ENCODE data around the gene PLEKHG4.

The PLEKHG4 gene

DNA sequence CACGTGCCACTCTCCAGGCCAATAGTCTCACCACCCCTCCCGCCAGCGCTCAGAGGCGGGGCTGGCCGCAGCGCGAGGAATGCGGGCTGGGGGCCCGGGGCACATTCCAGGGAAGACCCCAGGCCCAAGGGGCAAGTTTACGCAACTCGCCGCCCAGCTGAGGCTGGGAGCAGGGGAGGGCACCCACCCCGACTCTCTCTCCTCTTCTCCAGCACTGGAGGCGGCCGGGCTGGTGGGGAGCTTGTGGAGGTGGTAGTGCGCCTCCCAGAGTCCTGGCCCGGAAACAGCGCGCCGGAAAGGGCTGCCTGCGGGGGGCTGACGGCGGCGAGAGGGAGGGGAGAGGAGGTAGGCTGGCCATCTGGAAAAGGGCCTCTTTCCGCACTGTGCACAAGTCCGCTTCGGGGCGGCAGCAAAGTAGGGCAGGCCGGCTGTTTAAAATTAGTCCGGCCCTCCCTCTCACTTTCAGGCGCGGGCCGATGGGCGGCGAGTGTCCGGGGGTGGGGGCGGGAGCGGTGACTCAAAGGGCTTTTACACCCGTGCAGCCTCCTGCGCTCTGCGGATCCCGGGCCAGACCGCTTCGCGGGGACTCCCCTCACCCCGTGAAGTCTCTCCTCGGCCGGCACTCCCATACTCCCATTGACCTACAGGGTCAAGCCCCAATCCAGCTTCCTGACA lies 33.1 kb upstream of the PLEKHG4 start:
- DNase-seq (ENCODE audit: low spot score), result peak; percentile 72

GRCh38 chr16:67246756-67247191 lies 32.6 kb upstream of the PLEKHG4 start:
- no peak for DNase-seq (ENCODE audit: low spot score)

GRCh38 chr16:67247192-67248072 lies 31.9 kb upstream of the PLEKHG4 start, which contains the start of gene FHOD1:
TSS of gene FHOD1 (minus strand) at chr16:67247481. CDS start at chr16:67247410, 71 bp downstream.
- peak; percentile 96 for DNase-seq (ENCODE audit: low spot score)

- no peak for DNase-seq (ENCODE audit: low spot score)
Measured at GRCh38 chr16:67248073-67248400, 31.3 kb upstream of the PLEKHG4 start.

DNA sequence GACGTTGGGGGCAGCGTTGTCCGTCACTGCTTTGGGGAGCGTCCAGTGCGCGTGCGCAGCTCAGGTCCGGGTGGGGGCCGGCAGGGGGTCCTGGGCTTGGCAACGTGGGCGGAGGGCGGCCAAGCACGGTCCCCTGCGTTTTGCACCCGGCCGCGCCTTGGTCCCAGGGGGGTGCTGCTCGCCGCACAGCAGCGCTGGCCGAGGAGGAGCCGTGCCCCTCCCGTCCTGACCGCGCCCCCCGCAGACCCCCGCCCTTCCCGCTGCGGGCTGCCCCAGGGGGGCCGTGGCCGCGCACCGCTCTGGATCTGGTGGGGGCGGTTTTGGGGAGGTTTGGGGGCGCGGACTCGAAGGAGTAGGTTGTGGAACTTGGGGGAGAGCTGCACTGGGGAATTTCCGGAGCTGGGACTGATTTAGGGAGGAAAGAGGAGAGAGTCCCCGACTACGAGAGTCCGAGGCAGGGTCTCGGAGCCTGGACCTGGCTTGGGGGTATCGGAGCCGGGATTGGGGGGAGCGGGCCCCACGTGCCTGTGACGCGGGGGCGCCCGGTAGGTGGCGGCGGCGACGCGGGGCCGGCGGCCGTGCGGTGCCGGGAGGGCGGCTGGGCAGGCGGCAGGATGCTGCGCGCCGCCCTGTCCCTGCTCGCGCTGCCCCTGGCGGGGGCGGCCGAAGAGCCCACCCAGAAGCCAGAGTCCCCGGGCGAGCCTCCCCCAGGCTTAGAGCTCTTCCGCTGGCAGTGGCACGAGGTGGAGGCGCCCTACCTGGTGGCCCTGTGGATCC lies 30.7 kb upstream of the PLEKHG4 start, which contains the start of gene SLC9A5:
SLC9A5 (plus strand) TSS at position 579 of the 777 bp plus-strand sequence; CDS start at position 615, 36 bp downstream.
- peak; percentile 62 for DNase-seq (ENCODE audit: low spot score)

DNA sequence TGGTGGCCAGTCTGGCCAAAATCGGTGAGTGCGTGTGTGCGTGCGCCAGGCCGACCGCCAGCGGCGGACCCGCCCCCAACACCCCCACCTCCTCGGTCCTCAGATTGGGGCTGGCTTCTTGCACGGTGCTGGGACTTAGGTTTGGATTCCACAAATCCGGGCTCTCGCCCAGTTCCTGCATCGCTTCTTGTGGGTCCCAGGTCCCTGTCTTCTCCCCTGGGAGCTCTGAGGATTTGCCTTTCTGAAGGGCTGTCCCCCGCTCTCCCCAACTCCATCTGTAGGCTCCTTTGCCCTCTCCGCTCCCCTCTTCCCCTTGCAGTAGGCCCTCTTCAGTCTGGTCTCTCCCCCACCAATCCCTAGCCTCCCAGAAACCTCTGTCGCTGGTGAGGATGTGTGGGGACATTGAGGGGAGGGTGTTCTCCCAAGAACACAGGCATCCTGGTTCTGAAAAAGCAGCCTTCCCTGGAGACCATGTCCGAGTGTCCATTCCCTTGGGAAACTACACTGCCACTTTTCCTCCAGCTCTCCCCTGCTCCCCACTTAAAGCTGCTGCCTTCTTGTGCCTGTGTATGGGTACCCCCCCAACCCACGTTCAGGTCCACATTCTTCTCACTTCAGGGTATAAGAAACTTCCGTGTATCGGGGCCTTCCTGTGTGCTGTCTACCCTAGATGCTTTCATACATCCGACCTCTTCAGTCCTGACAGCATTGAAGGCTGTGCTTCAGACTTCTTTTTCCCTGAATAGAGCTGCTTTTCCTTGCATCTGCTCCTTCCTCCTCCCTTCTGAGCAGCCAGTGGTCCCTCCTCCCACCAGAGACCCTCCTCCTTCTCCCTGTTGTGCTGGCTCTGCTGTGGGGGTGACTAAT lies 29.9 kb upstream of the PLEKHG4 start:
- DNase-seq (ENCODE audit: low spot score), result peak; percentile 27

GRCh38 chr16:67250045-67250327 lies 29.3 kb upstream of the PLEKHG4 start:
- DNase-seq (ENCODE audit: low spot score), result no peak

GRCh38 chr16:67252609-67253497 lies 26.5 kb upstream of the PLEKHG4 start:
- no peak for DNase-seq (ENCODE audit: low spot score)

DNA sequence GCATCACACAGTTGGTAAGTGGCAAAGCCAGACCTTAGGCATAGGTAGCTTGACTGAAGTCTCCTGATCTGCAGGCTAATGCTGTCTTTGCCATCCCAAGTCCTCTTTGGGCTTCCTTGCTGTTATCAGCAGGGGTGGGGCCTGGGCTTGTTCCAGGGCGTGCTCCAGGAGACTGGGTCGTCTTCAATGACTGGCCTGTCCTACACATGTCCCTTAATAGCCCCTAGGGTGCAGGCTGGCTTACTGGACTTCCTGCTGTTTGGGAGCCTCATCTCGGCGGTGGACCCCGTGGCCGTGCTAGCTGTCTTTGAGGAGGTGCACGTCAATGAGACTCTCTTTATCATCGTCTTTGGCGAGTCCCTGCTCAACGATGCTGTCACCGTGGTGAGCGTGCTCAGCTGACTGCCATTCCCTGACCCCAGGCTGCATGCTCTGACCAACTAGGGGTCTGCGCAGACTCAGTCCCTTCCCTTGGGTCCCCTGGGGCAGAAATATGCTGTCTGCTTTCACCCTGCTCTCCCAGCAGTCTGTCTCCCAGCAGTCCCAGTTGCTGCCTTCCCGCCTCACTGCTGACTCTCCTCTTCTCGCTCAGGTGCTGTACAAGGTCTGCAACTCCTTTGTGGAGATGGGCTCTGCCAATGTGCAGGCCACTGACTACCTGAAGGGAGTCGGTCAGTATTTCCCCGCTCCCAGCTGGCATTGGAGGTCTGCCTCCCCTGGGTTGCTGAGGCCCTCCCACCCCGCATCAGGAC lies 24.4 kb upstream of the PLEKHG4 start:
- no peak for DNase-seq (ENCODE audit: low spot score)

- no peak for DNase-seq (ENCODE audit: low spot score)
Measured at GRCh38 chr16:67255553-67256221, 23.6 kb upstream of the PLEKHG4 start.

- DNase-seq (ENCODE audit: low spot score), result no peak
Measured at GRCh38 chr16:67256701-67257230, 22.6 kb upstream of the PLEKHG4 start.

DNA sequence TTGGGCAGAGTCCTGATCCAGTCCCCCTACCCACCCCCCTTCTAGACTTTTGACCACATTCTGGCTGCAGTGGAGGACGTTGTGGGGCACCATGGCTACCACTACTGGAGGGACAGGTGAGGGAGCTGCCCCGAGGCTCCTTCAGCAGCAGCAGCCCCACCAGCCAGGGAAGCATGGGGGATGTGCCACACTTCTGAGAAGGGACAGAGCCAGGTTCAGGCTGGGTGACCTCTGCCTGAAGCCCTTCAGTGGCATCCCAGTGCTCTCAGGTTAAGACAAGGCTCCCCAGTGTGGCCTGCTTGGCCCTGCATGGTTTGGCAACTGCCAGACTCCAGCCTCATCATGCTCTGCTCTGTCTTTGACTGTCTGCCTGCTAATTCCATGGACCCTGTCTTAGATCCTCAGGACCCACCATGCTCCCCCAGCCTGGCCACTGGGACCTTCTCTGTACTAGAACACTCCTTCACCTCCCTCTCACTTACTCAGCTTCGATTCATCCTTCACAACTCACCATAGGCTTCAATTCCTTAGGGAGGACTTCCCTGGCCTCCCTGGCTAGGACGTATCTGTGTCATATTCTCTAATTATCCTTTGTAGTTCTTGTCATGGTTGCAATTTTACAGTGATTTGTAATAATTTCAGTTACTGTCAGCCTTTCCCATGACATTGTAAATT lies 21.7 kb upstream of the PLEKHG4 start:
- DNase-seq (ENCODE audit: low spot score), result no peak

DNA sequence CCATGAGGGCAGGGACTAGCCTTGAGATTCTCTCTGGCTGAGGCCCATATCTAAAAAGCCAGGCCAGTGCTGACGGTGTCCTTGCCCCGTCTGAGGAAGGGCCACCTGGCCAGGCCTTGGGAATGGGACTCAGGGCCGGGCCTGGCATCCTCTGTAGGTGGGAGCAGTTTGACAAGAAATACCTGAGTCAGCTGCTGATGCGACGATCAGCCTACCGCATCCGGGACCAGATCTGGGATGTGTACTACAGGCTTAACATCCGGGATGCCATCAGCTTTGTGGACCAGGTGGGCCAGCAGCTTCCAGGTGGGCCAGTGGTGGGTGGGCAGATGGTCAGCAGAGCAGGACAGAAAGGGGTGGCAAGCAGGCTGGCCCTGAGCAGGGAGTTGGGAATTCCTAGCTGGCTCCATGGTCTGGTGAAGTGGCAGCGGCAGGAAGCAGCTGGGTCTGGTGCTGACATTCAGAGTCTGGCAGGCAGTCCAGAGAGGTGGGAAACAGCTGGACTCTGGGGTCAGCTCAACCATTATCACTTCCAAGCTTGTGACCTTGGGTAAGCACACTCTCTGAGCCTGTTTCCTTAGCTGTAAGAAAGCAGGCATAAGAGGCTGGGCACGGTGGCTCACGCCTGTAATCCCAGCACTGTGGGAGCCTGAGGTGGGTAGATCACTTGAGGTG lies 21.0 kb upstream of the PLEKHG4 start:
- DNase-seq (ENCODE audit: low spot score), result no peak

- no peak for DNase-seq (ENCODE audit: low spot score)
Measured at GRCh38 chr16:67259705-67260104, 19.6 kb upstream of the PLEKHG4 start.

DNA sequence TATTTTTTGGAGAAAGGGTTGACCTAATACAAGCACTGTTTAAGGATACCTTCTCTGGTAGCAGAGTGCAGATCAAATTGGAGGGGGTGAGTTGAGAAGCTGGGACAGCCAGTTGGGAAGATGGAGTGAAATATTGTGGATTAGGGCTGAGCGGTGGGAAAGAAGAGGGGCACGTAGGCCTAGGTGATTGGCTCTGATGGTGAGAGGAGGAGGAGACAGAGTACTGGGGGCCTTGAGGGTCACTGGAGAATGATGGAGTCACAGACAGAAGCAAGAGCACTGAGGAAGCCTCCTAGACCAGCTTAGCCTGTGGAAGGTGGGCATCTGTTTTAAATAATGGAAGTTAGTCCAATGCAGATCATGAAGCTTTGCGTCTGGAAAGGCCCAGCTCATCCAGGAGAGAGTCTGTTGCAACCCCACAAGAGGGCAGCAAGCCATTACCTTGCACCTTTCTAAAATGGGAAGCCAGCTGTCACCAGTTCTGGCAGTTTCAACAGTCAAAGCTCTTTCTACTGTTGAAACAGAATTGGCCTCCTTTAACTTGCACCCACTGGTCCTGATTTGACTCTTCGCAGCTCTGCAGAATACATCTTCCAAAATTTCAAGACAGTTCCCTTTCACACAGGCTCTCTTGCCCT lies 18.8 kb upstream of the PLEKHG4 start:
- DNase-seq (ENCODE audit: low spot score), result peak; percentile 61

- no peak for DNase-seq (ENCODE audit: low spot score)
Measured at GRCh38 chr16:67263201-67263600, 16.1 kb upstream of the PLEKHG4 start.

- no peak for DNase-seq (ENCODE audit: low spot score)
Measured at GRCh38 chr16:67264277-67264676, 15.1 kb upstream of the PLEKHG4 start.
